Measurements from ENCODE around the gene CEP68. TPM values are rescaled to one million over a fixed set of nuclear protein-coding genes. Genes with fewer than 3 reads are reported as not detected.
A peak's percentile ranks its signal among the peaks of the same experiment; 100 is the strongest.

The CEP68 gene
- total RNA-seq, 2 experiments from 2014 or later = 4.9 to 6.0 TPM

- ChIA-PET POLR2A (no interaction called here), CTCF (interaction anchor here (0.6 to 4.0 kb wide), 6 partner anchors 10 to 512 kb away, joined by 3 to 18 read pairs (median 3); no protein-coding TSS in a partner anchor)
- H3K4me3 Mint-ChIP-seq = no peak overlapping the region
- no peaks in the 10 kb centered on the region for H3K36me3 Mint-ChIP-seq (ENCODE audit: low read depth)
- H3K27me3 Mint-ChIP-seq = no peaks in the 10 kb centered on the region
- intact Hi-C loops (cut with DNase I, micrococcal nuclease) = loop anchor here in 1 of 2 experiments (5.0 kb wide), 1 partner anchor 491 kb away; no protein-coding TSS in a partner anchor
- ATAC-seq (no peak), DNase-seq (no peak)
- H3K27ac Mint-ChIP-seq = no peak overlapping the region
- peaks cover 49% of the 10 kb centered on the region for H3K4me1 Mint-ChIP-seq
- H3K9me3 Mint-ChIP-seq (ENCODE audit: low read depth) = no peaks in the 10 kb centered on the region
These were observed 5.1 kb downstream of the CEP68 start for GRCh38 chr2:65061146-65061909.

- DNase-seq = no peak
- Mint-ChIP-seq H3K9me3 (ENCODE audit: low read depth) (no peaks in the 10 kb centered on the region), H3K4me3 (no peak overlapping the region), H3K36me3 (ENCODE audit: low read depth) (no peaks in the 10 kb centered on the region), H3K4me1 (peaks cover 50% of the 10 kb centered on the region), H3K27me3 (no peaks in the 10 kb centered on the region), H3K27ac (no peak overlapping the region)
- intact Hi-C loops (cut with DNase I, micrococcal nuclease) = loop anchor here in 1 of 2 experiments (5.0 kb wide), 1 partner anchor 490 kb away; no protein-coding TSS in a partner anchor
- CTCF ChIA-PET = interaction anchor here (0.6 to 2.1 kb wide), 5 partner anchors 9 to 512 kb away, joined by 3 to 6 read pairs (median 3); no protein-coding TSS in a partner anchor
- POLR2A ChIA-PET = no interaction called here
- no peak for ATAC-seq
These were observed 5.7 kb downstream of the CEP68 start for GRCh38 chr2:65061910-65062339.

- Mint-ChIP-seq H3K4me1 (peaks cover 50% of the 10 kb centered on the region), H3K9me3 (ENCODE audit: low read depth) (no peaks in the 10 kb centered on the region), H3K27me3 (no peaks in the 10 kb centered on the region), H3K27ac (peak overlapping the region; percentile 51), H3K4me3 (no peak overlapping the region), H3K36me3 (ENCODE audit: low read depth) (no peaks in the 10 kb centered on the region)
- DNase-seq (no peak), ATAC-seq (no peak)
- ChIA-PET POLR2A (no interaction called here), CTCF (interaction anchor here (1.2 to 4.2 kb wide), 9 partner anchors 8 to 163 kb away, joined by 3 to 33 read pairs (median 11); partner anchors contain the start of genes CEP68 and RAB1A)
- intact Hi-C loops (cut with DNase I, micrococcal nuclease) = loop anchor here in 1 of 2 experiments (5.0 kb wide), 1 partner anchor 489 kb away; no protein-coding TSS in a partner anchor
These were observed 6.9 kb downstream of the CEP68 start for GRCh38 chr2:65062843-65063825.

- ChIA-PET CTCF (interaction anchor here (0.6 to 4.2 kb wide), 44 partner anchors 9 to 510 kb away, joined by 3 to 60 read pairs (median 4); partner anchors contain the start of genes ACTR2, CEP68 and RAB1A), POLR2A (interaction anchor here (0.6 to 1.8 kb wide), 7 partner anchors 9 to 541 kb away, joined by 3 to 14 read pairs (median 4); partner anchors contain the start of genes CEP68 and RAB1A)
- DNase-seq = peak; percentile 66
- no peaks in the 10 kb centered on the region for H3K9me3 Mint-ChIP-seq (ENCODE audit: low read depth)
- no peaks in the 10 kb centered on the region for H3K27me3 Mint-ChIP-seq
- intact Hi-C loops (cut with DNase I, micrococcal nuclease) = loop anchor here (1.0 to 5.0 kb wide), 8 partner anchors 66 to 508 kb away; partner anchors contain the start of genes ACTR2 (in 2 of the 2) and RAB1A (in 2 of the 2)
- H3K4me3 Mint-ChIP-seq = peak overlapping the region; percentile 35
- H3K27ac Mint-ChIP-seq = peak overlapping the region; percentile 76
- peaks cover 44% of the 10 kb centered on the region for H3K4me1 Mint-ChIP-seq
- no peaks in the 10 kb centered on the region for H3K36me3 Mint-ChIP-seq (ENCODE audit: low read depth)
- peak; percentile 84 for ATAC-seq
These were observed 8.7 kb downstream of the CEP68 start for GRCh38 chr2:65064728-65065552.

GRCh38 chr2:65067806-65068553, 11.8 kb downstream of the CEP68 start:
- Mint-ChIP-seq H3K4me1 (peaks cover 47% of the 10 kb centered on the region), H3K4me3 (no peak overlapping the region), H3K36me3 (ENCODE audit: low read depth) (peaks cover 6% of the 10 kb centered on the region), H3K27ac (peak overlapping the region; percentile 76), H3K27me3 (no peaks in the 10 kb centered on the region), H3K9me3 (ENCODE audit: low read depth) (no peaks in the 10 kb centered on the region)
- DNase-seq = no peak
- intact Hi-C loops (cut with DNase I, micrococcal nuclease) = no loop called here
- ChIA-PET POLR2A (interaction anchor here (0.5 to 1.1 kb wide), 3 partner anchors 12 to 791 kb away, joined by 3 to 4 read pairs (median 4); partner anchors contain the start of gene RAB1A), CTCF (interaction anchor here (0.5 to 1.4 kb wide), 7 partner anchors 9 to 119 kb away, joined by 3 to 4 read pairs (median 3); partner anchors contain the start of gene CEP68)
- no peak for ATAC-seq

GRCh38 chr2:65069439-65069824, 13.2 kb downstream of the CEP68 start:
- no peaks in the 10 kb centered on the region for H3K9me3 Mint-ChIP-seq (ENCODE audit: low read depth)
- no peaks in the 10 kb centered on the region for H3K27me3 Mint-ChIP-seq
- no peak for ATAC-seq
- intact Hi-C loops (cut with DNase I, micrococcal nuclease) = no loop called here
- ChIA-PET CTCF (interaction anchor here (1.3 to 1.7 kb wide), 2 partner anchors 100 to 118 kb away, joined by 3 to 5 read pairs; no protein-coding TSS in a partner anchor), POLR2A (interaction anchor here (0.7 kb wide), 1 partner anchor 161 kb away, joined by 4 read pairs; no protein-coding TSS in a partner anchor)
- DNase-seq = no peak
- H3K4me1 Mint-ChIP-seq = peaks cover 42% of the 10 kb centered on the region
- no peak overlapping the region for H3K4me3 Mint-ChIP-seq
- peak overlapping the region; percentile 12 for H3K27ac Mint-ChIP-seq
- peaks cover 14% of the 10 kb centered on the region for H3K36me3 Mint-ChIP-seq (ENCODE audit: low read depth)

GRCh38 chr2:65070172-65070830, 14.1 kb downstream of the CEP68 start:
- POLR2A ChIA-PET = interaction anchor here (0.6 kb wide), 1 partner anchor 124 kb away, joined by 3 read pairs; no protein-coding TSS in a partner anchor
- H3K4me1 Mint-ChIP-seq = peaks cover 36% of the 10 kb centered on the region
- H3K9me3 Mint-ChIP-seq (ENCODE audit: low read depth) = no peaks in the 10 kb centered on the region
- peak overlapping the region; percentile 85 for H3K27ac Mint-ChIP-seq
- H3K27me3 Mint-ChIP-seq = no peaks in the 10 kb centered on the region
- H3K4me3 Mint-ChIP-seq = no peak overlapping the region
- DNase-seq = peak; percentile 42
- peaks cover 14% of the 10 kb centered on the region for H3K36me3 Mint-ChIP-seq (ENCODE audit: low read depth)
- CTCF ChIA-PET = interaction anchor here (0.6 to 1.7 kb wide), 3 partner anchors 11 to 99 kb away, joined by 3 to 5 read pairs (median 3); no protein-coding TSS in a partner anchor
- intact Hi-C loops (cut with DNase I, micrococcal nuclease) = no loop called here
- ATAC-seq = peak; percentile 67

- intact Hi-C loops (cut with DNase I, micrococcal nuclease) = no loop called here
- no peak for DNase-seq
- no peak overlapping the region for H3K4me3 Mint-ChIP-seq
These were observed 14.6 kb downstream of the CEP68 start for GRCh38 chr2:65070856-65071255.

GRCh38 chr2:65071499-65072180, 15.4 kb downstream of the CEP68 start:
- DNase-seq (no peak), ATAC-seq (no peak)
- Mint-ChIP-seq H3K9me3 (ENCODE audit: low read depth) (no peaks in the 10 kb centered on the region), H3K27ac (no peak overlapping the region), H3K4me3 (no peak overlapping the region), H3K36me3 (ENCODE audit: low read depth) (peaks cover 14% of the 10 kb centered on the region), H3K4me1 (peaks cover 29% of the 10 kb centered on the region), H3K27me3 (no peaks in the 10 kb centered on the region)
- POLR2A ChIA-PET = no interaction called here
- intact Hi-C loops (cut with DNase I, micrococcal nuclease) = no loop called here
- CTCF ChIA-PET = interaction anchor here (0.7 kb wide), 3 partner anchors 10 to 115 kb away, joined by 3 to 6 read pairs (median 3); no protein-coding TSS in a partner anchor

More at GRCh38 chr2:65070856-65071255, 14.6 kb downstream of the CEP68 start:
- no peaks in the 10 kb centered on the region for H3K9me3 Mint-ChIP-seq (ENCODE audit: low read depth)
- POLR2A ChIA-PET = interaction anchor here (0.6 kb wide), 1 partner anchor 124 kb away, joined by 3 read pairs; no protein-coding TSS in a partner anchor
- no peaks in the 10 kb centered on the region for H3K27me3 Mint-ChIP-seq
- ATAC-seq = no peak
- H3K27ac Mint-ChIP-seq = peak overlapping the region; percentile 85
- peaks cover 31% of the 10 kb centered on the region for H3K4me1 Mint-ChIP-seq
- peaks cover 14% of the 10 kb centered on the region for H3K36me3 Mint-ChIP-seq (ENCODE audit: low read depth)
- CTCF ChIA-PET = interaction anchor here (0.6 to 1.7 kb wide), 6 partner anchors 9 to 116 kb away, joined by 3 to 6 read pairs (median 3); no protein-coding TSS in a partner anchor
